Left cardiac atrium (tissue), 4 donors: ENCODE results near the gene PCYT2. TPM values are rescaled to one million over a fixed set of nuclear protein-coding genes. Genes with fewer than 3 reads are reported as not detected.

Experiments
- ATAC-seq, 2 donors: fragments of 200-7000 bp; cut with Tn5 transposase; one replicate each; pipeline ENCODE4 v1.9.1; 2020; ENCODE audit warnings: mild to moderate bottlenecking in 2 of 2, moderate library complexity in 2 of 2
- DNase-seq: peaks from one replicate; pipeline ENCODE4 v3.0.0-alpha.2; 2020
- intact Hi-C, 2 donors: fragments of 100-400 bp; cut with DNase I; formaldehyde crosslinking; loops; one replicate each; pipeline versions ENCODE4 v1.14.1 to v1.15.1; 2022 to 2023
- total RNA-seq, 2 donors: library from RNA; stranded (reverse); fragmentation: NEBNext Ultra II Directional; extraction: Animal tissue kit (Norgen Biotek cat#: 25700); gene quantifications; one replicate each; pipeline ENCODE4 v1.2.1, GENCODE V29; 2021
- donor health status: DM: no; HTN: yes; CAD: no.
- donor health status: DM: no; HTN: yes; CAD: no; lungs with severe emphysema.
- donor health status: DM: yes; HTN: yes; CAD: no.
- donor health status: Dilated cardiomyopathy.

Gene PCYT2
- total RNA-seq, 2 donors from 2014 or later, result 21.8 to 22.2 TPM

- ATAC-seq (no peak), DNase-seq (no peak)
- intact Hi-C loops, result no loop called here
Measured at GRCh38 chr17:81888988-81889595, 22.1 kb downstream of the PCYT2 start.

- DNase-seq (no peak), ATAC-seq (no peak)
- intact Hi-C loops, result no loop called here
Measured at GRCh38 chr17:81888105-81888987, 22.9 kb downstream of the PCYT2 start.

GRCh38 chr17:81885869-81886548 lies 25.2 kb downstream of the PCYT2 start:
- intact Hi-C loops, result no loop called here
- ATAC-seq, result peak in 1 of 2 donors; percentile 30

GRCh38 chr17:81885454-81885853 lies 25.7 kb downstream of the PCYT2 start:
- DNase-seq (no peak), ATAC-seq (peak in 1 of 2 donors; percentile 4)
- intact Hi-C loops, result no loop called here

More at GRCh38 chr17:81885869-81886548, 25.2 kb downstream of the PCYT2 start:
- no peak for DNase-seq

- no peak for DNase-seq
- intact Hi-C loops, result no loop called here
- ATAC-seq, result peak in 1 of 2 donors; percentile 7
Measured at GRCh38 chr17:81884968-81885367, 26.2 kb downstream of the PCYT2 start.

GRCh38 chr17:81884520-81884919 lies 26.7 kb downstream of the PCYT2 start:
- DNase-seq (no peak), ATAC-seq (peak; percentile 23 to 69)
- intact Hi-C loops, result no loop called here

- no peak for ATAC-seq
- intact Hi-C loops, result no loop called here
- DNase-seq, result no peak
Measured at GRCh38 chr17:81879121-81879520, 32.1 kb downstream of the PCYT2 start.

- intact Hi-C loops, result no loop called here
- ATAC-seq (no peak), DNase-seq (no peak)
Measured at GRCh38 chr17:81878294-81878693, 32.9 kb downstream of the PCYT2 start.

GRCh38 chr17:81877569-81877968 lies 33.6 kb downstream of the PCYT2 start:
- intact Hi-C loops, result no loop called here
- ATAC-seq (no peak), DNase-seq (no peak)

GRCh38 chr17:81871387-81872230 lies 39.6 kb downstream of the PCYT2 start:
- DNase-seq, result peak; percentile 97
- ATAC-seq, result peak; percentile 28 to 53
- intact Hi-C loops, result no loop called here

GRCh38 chr17:81870981-81871386 lies 40.2 kb downstream of the PCYT2 start, which contains the start of gene ARHGDIA:
Gene ARHGDIA (minus strand): TSS chr17:81871337. CDS start chr17:81869930, 1,407 bp downstream.
- intact Hi-C loops, result no loop called here
- DNase-seq (peak; percentile 43), ATAC-seq (peak; percentile 53 to 82)

GRCh38 chr17:81870131-81870980 lies 40.8 kb downstream of the PCYT2 start:
- DNase-seq (peak; percentile 63), ATAC-seq (peak; percentile 2 to 3)
- intact Hi-C loops, result no loop called here

- ATAC-seq (peak; percentile 13 to 18), DNase-seq (peak; percentile 62)
- intact Hi-C loops, result no loop called here
Measured at GRCh38 chr17:81869221-81870130, 41.7 kb downstream of the PCYT2 start.

- ATAC-seq (peak in 1 of 2 donors; percentile 23), DNase-seq (peak; percentile 70)
- intact Hi-C loops, result no loop called here
Measured at GRCh38 chr17:81868674-81869220, 42.5 kb downstream of the PCYT2 start.

- ATAC-seq (peak in 1 of 2 donors; percentile 0), DNase-seq (no peak)
- intact Hi-C loops, result no loop called here
Measured at GRCh38 chr17:81867991-81868673, 43.1 kb downstream of the PCYT2 start.
